NCI-H2029 (cell line): Measurements from ENCODE around the gene XAGE5.
"Not testable (repeated sequence)": the region's sequence is repeated elsewhere in the genome, so short reads cannot be mapped to it uniquely, and the experiment has no call there.

ENCODE experiments used
- DNase-seq: peaks from one replicate; lab custom pipeline; 2025; lab: John Stamatoyannopoulos, UW

XAGE5 gene, protein sequence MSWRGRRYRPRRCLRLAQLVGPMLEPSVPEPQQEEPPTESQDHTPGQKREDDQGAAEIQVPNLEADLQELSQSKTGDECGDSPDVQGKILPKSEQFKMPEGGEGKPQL

DNA sequence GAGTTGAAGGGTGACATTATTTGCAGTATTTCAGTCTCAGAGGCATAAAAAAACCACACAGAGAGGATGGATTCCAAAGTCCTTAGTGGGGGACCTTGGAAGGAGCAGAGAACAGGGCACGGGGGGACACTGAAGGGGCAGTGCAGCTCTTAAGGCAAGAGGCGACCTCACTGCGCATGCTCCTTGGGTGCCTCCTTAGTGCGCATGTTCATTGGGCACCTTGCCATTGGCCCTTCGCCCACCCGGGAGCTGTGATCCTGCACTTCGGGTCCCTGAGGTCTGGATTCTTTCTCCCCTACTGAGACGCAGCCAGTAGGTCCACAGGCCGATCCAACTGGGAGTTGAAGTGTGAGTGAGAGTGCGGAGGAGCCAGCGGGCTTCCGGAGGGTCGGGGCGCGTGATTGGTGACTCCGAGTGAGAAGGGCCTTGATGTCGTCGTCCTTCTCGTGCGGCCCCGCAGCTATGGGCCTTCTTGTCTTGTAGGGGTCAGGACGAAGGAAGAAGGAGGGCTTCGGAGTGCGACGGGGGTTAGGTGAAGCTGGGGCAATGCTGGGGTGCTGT lies at the start of gene XAGE5:
XAGE5 (plus strand) TSS at position 223 of the 561 bp plus-strand sequence. CDS start 1,280 bp downstream, outside the sequence.
- DNase-seq = no peak

DNA sequence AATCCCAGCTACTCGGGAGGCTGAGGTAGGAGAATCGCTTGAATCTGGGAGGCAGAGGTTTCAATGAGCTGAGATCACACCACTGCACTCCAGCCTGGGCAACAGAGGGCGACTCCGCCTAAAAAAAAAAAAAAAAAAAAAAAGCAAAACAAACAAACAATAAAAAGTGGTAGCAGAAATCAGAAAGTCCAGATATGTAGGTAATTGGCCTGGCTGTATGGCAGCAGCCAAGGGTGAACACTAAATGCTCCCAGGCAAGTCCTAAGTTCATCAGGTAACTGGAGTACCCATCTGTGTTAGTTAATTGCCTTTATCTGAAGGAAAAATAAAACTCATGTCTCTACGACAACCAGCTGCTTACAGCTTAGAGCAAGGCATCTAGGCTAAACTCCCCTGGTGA lies 45.1 kb upstream of the XAGE5 start:
- not testable (repeated sequence) for DNase-seq

DNA sequence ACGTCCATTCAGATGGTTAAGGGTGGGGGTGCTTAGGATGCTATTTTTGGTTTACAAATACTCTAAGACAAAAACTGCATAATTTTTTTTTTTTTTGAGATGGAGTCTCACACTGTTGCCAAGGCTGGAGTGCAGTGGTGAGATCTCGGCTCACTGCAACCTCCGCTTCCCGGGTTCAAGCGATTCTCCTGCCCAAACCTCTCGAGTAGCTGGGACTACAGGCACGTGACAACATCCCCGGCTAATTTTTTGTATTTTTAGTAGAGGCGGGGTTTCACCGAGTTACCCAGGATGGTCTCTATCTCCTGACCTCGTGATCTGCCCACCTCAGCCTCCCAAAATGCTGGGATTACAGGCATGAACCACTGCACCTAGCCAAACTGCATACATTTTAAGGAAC lies 37.6 kb upstream of the XAGE5 start:
- not testable (repeated sequence) for DNase-seq

DNA sequence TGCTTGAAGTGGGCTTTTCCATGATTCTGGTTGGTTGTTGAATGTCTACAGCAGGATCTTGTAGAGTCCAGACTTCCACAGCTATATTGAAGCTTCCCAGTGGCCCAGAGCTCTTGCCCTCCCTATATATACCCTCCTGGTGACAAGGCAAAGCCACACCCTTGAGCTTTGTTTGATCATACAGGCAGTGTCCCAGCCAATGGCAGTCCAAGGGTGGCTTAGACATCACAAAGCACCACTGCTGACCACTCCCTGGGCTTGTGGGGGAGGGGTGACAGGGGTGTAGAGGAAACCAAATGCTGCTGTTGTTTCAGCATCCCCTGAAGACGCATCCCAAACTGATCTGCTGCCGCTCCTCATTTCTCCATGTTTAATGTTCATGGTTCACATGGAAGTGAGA lies 13.8 kb upstream of the XAGE5 start, which contains the start of gene SPANXN5:
SPANXN5 (minus strand) TSS at position 101 of the 400 bp plus-strand sequence; CDS start at position 22, 79 bp downstream.
- DNase-seq = not testable (repeated sequence)

DNA sequence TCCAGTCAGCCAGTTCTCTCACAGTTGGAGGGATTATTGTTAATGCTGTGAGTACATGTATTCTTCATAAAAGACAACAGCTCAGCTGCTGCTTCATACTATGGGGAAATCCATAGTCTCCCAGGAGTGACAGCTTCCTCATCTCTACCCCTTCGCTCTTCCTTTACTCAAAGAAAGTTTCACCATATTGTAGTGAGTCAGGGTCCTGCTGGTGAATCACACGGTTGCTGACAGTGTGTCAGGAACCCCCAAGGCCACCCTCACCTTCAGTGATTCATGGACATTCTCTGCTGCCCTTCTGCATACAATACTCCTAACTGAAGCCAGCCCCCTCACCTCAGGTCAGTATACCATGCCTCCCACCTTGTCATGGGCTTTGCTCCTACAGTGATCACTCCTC lies 6.2 kb upstream of the XAGE5 start:
- not testable (repeated sequence) for DNase-seq

DNA sequence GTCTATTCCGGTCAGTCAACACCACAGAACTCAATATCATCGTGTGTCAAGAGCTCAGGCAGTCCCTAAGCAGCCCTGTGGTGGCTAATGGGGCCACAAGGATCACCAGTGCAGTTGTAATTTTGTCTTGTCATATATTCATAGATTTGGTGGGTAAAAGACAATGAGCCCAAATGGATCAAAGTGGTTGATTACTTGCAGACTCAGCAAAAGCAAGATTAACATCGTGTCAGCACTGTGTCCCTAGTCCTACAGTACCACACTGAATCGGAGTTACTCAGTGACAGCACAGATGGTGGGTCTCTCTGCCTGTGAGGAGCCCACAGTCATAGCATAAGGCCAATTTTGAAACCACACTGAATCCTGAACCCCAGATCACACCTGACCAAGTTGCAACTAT lies 8.7 kb downstream of the XAGE5 start:
- no peak for DNase-seq

DNA sequence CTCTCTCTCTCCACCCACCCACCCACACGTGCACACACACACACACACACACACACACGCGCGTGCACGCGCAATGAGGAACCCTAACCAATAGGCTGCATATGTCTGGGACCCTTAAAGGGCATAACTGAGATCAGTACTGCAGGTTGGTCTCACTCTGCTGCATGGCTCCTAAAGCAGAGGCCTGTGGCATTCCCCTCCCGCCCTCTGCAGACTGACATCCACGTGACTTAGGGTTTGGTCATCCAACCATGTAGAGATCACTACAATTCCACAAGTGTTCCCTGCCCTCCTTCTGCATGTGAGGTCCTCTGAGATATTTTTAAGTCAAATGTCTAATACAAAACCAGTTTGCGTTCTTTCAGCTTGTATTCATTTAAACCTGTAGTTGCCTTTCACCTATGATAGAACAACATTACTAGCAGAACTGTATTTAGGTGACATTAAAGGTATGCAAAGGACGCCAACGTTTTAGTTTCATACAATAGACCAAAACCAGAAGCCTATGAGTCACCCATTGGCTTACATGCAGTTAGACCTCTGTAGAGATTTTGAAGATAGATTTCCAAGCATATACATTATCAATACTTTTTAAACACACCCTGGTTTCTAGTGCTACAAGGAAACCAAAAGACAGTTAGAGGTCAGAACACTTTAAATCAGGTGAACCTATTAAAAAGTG lies 10.1 kb downstream of the XAGE5 start:
- DNase-seq = no peak

DNA sequence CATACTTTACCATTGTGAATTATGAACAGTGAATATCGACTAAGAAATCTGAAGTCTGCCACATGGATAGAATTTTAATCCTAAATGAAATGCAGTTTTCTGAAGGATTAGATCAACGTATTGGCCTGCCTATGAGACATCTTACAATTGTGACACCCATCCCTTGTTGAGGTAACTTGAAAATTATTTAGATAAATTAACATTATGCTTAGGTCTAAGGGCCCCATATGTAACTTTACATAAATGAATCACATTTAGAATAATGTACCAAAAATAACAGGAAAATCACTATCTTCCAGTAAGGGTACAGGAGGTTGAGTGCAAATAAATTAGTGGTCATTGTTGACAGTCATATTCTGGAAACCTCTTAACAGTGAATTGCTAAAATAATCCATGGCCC lies 13.5 kb downstream of the XAGE5 start:
- no peak for DNase-seq

DNA sequence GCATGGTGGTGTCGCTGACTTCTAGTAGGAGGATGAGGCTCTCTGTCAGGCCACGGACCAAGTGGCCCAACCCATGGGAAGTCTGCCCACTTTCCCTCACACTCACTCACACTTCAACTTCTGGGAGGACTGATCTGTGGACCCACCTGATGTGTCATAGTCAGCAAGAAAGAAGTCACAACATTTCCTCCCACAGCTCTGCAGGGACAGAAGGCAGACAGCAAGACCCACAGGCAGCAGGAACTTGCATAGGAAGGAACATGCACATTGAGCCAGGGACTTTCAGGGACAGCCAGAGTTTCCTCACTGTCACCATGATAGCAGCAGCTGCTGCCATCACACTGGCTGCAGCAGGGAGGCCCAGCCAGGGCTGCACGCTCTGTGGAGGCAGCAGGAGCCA lies 19.5 kb downstream of the XAGE5 start:
- DNase-seq = no peak

DNA sequence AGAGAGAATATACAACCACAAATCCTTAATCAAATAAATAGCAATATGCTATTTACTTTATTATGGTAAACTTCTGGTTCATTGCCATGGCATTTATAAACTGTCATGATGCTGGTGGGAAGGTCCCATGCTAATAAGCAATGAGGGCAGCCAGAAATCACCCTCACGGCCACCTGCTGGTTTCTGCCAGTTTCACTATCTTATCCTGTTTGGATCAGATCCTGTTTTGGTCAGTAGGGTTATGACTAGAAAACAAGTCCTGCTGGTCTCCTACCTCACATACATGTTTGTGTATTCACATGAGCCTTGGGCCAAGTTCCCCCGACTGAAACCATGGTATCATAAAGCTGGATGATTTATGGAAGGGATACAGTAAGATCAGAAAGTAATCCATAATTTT lies 28.1 kb downstream of the XAGE5 start:
- no peak for DNase-seq

DNA sequence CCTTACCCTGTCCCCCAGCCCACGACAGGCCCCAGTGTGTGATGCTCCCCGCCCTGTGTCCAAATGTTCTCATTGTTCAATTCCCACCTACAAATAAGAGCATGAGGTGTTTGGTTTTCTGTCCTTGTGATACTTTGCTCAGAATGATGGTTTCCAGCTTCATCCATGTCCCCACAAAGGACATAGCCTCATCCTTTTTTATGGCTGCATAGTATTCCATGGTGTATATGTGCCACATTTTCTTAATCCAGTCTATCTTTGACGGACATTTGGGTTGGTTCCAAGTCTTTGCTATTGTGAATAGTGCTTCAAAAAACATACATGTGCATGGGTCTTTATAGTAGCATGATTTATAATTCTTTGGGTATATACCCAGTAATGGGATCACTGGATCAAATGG lies 32.5 kb downstream of the XAGE5 start:
- DNase-seq = not testable (repeated sequence)

DNA sequence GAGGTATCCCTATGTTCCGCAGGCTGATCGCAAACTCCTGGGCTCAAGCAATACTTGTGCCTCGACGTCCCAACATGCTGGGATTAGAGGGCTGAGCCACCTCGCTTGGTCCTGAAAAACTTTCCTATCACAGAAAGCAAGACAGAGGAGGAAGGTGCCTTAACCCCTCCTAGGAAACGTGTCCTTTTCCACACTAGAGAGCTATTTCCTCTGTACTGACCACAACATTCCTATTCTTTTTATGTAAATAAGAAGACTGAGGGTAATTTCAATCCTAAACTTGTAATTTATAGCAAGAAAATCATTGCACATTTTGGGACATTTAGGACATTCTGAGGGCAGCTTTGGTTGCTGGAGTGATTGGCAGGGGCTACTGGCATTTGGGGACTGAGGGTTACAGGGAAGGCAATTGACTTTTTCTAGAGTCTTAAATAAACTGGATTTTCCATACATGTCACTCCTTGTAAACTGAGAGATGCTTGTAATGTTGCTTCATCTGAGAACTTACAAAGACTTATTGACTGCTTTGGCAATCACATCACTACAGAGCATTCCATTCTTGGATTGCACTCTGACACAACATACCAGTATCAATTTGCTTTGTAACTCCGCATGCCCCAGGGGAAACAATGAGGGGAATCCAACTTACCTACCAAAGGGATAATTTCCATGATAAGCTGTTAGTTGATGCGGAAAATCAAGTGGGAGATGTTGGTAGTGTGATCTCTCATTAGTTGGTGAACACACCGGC lies 41.2 kb downstream of the XAGE5 start:
- no peak for DNase-seq

DNA sequence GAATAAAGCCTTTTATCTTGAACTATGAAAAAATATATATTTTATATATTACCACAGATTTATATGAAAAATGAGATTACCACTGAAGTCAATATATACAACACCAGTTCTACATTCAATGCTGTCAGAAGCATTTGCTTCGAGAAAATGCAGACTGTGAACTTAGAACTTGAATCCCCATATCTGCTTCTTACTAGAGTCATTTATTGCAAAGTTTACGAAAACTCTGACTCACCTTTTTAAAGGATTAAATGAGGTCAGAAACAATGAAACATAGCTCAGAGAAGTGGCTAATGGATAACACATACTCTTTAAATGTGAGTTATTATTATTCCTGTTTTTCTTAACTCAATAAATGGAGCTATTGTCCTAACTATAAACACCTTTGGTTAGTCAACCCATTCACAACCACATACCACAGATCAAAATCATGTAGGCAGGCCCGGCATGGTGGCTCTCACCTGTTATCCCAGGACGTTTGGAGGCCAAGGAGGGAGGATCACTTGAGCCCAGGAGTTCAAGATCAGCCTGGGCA lies 46.0 kb downstream of the XAGE5 start:
- not testable (repeated sequence) for DNase-seq

DNA sequence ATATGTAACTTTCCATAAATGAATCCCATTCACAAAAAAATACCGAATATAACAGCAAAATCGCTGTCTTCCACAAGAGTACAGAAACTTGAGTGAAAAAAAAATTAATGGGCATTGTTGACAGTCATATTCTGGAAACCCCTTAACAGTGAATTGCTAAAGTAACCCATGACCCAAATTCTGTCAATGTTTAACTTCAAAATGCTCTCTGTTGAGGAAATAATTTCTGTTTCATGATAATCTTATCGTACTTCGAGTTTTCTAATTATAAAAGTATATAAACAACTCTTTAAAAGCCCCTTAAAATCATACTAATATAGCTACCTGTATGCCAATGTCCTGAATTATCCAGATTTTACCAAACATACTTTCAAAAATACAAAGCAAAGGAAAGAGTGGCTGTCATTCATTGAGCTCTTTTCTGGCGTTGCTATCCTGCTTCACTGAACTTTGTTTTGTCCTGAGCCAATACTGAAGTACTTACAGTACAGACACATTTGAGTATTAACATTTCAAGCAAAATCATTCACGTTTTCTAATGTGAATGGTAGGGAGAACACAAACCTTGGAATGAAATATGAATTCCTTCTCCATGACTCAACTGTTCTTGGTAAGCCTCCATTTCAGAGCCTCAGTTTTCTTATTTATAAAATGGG lies 54.4 kb downstream of the XAGE5 start:
- no peak for DNase-seq
